NCI-H2227 (cell line): ENCODE results near the gene MAPKAPK5.
"Not testable (repeated sequence)": the region's sequence is repeated elsewhere in the genome, so short reads cannot be mapped to it uniquely, and the experiment has no call there.

Experiments used
- DNase-seq: peaks from one replicate; lab custom pipeline; 2025; ENCODE audit not compliant: unreplicated experiment; lab: John Stamatoyannopoulos, UW

Gene MAPKAPK5

DNA sequence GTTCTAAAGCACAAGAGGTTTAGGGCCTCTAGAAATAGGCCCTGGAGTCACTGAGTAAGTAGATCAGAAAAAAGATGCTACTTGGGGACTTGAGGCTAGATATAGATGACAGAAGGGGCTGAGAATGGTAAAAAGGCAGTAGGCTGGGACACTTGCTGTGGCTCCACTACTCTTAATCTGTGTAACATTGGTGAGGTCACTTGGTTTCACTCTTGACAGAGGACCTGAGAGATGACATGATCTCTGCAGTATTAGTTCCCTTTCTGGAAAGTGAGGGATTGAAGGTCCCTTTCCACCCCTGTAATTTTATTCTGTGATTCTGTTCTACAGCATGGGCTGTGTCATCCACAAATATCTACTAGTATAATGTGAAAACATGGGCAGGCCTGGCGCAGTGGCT, 39.7 kb downstream of the MAPKAPK5 start:
- DNase-seq = no peak

DNA sequence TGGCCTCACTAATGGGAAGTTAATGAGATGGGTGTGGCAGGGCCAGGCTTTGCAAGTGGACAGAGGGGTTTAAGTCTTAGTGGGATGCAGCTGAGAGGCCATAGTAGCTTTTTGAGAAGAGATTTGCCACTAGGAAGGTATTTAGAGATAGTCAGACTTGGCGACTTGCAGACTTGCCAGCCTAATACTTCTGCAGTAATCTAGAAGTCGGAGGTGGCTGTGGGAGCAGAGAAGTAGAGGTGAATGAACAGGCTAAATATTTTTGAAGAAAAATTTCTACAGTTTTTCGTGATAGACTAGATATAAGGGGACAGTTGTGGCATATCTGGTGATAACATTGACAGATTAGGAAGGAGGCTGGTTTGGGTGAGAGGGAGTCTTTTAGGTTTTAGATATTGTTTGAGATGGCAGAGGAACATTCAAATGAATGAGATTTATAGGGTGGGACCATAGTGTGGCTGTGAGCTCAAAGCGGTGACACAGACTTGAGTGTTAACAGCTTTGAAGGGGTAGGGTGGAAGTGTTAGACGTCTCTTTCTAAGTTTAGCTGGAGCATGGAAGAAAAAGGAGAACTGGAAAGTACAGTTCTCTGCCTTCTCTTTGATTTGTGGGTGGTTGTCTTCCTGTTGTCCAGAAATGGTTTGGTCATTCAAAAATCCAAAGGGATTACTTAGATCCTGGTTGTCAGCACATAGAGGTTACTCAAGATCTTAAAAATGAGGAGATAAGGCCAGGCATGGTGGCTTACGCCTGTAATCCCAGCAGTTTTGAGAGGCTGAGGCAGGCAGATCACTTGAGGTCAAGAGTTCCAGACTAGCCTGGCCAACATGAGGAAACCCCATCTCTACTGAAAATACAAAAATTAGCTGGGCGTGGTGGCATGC, 44.9 kb downstream of the MAPKAPK5 start:
- no peak for DNase-seq

DNA sequence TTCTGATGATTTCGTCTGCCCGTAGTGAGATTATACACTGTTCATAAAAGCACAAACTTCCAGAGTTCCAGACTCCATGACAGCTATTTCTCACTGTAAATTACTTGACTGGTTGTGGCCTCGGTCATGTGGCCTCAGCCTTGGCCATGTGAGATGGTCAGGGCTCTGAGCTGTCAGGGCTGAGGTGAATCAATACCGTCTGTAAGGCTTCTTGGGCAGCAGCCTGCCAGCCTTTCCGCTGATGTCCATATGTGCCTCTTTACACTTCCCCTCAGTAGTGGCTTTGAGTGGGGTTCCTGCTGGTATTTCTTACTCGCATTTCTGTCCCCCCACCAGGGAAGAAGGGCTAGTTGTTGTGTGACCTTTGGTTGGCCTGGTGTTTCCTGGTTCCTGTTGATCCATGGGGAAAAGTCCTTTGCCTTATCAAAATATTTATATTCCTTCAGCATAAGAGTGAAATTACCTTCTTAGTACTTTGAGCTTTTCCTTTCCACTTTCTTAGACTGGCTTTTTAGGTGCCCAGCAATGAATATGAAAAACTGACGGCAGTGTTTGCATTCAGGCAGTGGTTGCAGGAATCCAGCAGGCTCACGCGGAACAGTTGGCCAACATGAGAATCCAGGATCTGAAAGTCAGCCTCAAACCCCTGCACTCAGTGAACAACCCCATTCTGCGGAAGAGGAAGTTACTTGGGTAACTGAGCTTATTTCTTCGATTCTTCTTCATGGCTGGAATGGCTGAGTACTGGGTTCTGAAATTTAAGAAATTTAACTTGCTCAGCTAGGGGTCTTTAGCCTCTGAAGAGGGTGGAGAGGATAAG, 46.1 kb downstream of the MAPKAPK5 start:
- DNase-seq = no peak

DNA sequence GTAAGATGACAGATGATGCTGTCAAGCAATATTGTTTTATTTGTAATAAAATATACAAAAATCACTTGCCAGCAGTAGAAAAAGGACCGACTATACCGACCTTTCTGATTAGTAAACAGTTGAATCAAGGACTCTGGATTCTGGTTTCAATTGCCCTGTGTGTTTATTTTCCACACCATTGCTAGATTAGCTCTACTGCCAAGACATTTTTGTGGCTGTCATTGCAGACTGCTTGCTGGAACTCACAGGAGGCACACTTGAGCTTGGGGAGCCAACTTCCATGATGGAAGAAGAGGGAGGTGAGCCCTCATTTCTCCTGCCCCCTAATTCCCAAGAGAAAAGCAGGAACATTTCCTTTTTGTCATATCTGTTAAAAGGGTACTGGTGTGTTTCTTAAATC, 51.3 kb downstream of the MAPKAPK5 start:
- DNase-seq = no peak

DNA sequence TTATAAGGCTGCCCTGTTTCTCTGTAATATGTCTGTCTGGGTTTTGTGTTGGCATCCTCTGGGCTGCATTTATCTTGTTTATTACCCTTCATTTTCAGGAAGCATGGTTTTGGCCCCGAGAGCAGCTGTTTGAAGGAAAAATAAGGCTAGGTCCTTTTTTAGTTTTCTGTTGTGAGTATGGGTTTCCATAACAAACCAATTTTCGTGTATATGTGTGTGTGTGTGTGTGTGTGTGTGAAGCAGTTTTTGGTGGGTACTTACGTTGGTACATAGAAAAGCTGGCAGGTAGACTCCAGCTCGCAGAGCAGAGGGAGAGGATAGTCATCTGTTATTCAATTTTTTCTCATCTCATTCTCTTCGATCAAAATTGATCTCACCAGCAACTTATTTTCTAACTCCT, 52.5 kb downstream of the MAPKAPK5 start:
- DNase-seq = no peak

DNA sequence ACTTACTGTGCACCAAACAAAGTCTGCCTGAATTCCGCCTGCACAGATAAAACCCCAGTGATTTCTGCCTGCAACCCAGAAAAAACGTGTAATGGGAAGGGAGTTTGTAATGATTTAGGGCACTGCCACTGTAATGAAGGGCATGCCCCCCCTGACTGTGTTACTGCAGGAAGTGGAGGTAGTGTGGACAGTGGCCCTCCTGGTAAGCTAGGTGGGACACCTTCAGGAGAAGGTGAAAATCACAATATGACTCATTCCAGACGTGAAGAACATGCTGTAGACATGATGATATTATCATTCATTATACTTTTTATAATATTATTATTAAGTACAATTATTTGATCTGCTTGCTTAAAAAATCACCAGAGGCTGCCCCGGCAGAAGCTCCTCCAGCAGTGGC, 59.2 kb downstream of the MAPKAPK5 start:
- DNase-seq = no peak

DNA sequence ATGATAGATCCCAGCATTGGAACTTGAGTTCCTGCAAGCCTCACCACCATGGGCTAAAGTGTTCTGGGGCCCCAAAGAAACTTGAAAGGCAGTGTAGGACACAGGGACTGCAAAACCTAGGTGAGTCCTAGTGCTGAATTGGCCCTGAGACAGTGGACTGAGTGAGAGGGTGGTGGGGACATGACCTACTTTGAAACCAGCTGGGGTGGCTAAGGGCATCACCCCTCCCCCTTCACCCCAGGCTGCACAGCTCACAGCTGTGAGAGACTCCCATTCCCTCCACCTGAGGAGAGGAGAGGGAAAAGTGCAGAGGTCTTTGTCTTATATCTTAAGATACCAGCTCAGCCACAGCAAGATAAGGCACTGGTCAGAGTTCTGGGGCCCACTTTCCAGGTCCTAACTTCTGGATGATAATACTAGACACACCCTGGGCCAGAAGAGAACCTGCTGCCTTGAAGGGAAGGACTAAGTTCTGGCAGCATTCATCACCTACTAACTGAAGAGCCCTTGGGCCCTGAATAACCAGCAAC, 62.5 kb downstream of the MAPKAPK5 start:
- no peak for DNase-seq

DNA sequence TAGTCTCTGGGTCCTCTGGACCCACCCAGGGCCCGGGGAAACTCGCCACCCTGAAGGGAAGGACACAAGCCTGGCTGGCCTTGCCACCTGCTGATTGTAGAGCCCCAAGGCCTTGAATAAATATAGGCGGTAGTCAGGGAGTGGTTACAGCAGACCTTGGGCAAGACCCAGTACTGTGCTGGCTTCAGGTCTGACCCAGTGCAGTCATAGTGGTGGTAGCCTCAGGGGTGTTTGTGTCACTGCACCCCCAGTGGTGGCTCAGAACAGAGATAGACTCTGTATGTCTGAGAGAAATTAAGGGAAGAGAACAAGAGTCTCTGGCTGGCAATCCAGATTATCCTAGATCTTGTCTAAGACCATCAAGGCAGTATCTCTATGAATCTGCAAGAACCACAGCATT, 63.5 kb downstream of the MAPKAPK5 start:
- DNase-seq = no peak

DNA sequence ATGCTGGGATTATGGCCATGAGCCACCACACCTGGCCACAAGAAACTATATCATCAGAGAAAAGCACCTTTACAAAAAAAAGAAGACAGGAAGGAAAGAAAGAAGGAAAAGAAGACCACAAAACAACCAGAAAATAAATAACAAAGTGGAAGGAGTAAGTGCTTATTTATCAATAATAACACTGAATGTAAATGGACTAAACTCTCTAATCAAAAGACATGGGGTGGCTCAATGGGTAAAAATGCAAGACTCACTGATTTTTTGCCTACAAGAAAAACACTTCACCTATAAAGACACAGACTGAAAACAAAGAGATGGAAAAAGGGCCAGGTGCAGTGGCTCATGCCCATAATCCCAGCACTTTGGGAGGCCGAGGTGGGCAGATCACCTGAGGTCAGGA, 65.7 kb downstream of the MAPKAPK5 start:
- no peak for DNase-seq

DNA sequence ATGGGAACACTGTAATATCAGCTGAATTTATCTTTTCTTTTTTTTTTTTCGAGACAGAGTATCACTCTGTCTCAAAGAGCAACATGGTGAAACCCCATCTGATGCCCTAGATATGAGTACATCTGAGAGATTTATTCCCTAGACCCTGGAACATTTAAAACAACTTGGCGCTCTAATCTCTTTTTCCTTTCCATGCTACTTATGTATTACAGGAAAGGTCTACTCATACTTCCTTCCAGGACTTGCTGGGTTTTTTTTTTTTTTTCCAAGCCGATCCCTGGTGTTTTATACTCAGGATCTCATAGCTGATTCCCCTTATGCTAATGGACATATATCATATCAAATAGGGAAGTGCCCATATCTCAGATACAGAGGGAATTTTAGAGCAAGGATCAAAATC, 83.1 kb downstream of the MAPKAPK5 start:
- DNase-seq = no peak

DNA sequence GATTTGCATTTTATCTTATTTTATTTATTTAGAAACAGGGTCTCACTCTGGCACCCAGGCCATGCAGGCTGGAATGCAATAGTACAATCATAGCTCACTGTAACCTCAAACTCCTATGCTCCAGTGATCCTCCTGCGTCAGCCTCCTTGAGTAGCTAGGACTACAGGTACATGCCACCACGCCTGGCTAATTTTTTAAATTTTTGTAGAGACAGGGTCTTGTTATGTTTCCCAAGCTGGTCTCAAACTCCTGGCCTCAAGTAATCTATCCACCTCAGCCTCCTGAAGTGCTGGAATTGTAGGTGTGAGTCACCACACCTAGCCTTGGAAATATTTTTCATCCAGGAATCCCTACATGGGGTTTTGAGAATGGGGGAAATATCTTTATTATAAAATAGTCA, 84.6 kb downstream of the MAPKAPK5 start:
- no peak for DNase-seq

DNA sequence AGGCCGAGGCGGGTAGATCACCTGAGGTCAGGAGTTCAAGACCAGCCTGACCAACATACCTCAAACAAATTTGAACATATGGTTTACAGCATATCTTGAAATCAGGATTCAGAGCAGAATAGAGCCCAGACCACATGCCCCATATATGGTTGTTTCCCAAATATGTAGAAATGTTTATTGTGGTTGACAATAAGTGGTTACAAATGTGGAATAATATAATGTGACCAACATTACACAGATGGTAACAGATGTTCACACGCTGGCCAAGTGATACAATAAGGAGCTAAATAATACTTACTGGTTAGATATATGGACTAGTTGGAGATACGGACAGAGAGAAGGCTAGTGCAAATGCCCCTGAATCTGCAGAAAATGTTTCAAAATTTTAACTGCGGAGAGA, 85.3 kb downstream of the MAPKAPK5 start:
- no peak for DNase-seq

DNA sequence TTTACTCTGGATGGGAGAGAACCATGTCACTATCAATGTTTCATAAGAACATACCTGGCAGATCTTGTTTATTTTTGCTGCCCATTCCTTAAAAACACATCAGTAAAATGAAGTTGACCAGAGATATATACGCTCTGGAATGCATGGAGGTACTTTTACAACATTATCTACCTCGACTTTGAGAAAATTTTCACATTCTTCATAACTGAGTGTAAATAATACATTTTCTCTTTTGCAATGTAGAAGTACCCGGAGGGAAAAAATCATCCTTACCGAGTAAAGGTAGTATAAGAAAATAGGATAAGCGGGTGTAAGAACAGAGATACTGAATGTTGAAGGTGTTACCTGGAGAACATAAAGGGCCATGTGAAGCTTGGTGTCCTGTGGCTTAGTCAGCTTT, 90.2 kb downstream of the MAPKAPK5 start:
- DNase-seq = no peak

DNA sequence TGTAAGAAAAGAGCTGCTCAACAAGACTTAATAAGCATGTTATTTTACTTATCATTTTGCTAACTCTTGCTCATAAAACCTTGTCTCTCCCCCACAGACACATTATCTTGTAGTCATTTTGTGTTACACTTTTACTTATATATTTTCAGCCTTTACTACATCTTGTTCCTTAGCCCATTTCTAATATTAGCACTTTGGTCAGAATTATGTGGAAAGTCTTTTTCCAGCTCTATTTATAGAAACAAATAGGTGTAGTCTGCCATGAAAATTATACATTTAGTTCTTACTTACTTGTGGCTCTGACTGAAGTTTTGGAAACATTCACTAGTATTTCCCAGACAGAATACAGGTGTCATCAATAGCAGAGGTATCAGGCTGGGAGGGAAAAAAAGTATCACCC, 94.8 kb downstream of the MAPKAPK5 start:
- DNase-seq = no peak

DNA sequence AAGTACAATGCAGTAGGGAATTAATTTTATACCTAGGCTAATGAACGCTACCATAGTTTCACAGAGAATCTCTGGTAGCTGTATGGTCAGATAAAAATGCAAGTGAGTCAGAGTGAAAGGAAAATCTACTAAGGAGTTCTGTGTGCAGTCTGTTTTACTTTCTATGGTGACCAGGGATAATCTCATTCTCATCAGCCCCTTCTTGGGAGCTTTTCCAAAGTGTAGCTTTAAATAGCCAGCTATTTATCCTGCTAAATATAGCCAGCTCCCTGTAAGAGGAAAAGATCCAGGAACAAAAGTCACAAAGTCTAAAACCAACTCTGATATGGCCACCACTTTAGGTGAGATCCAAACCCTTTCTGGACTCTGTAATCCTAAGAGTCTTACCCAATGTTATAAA, 95.4 kb downstream of the MAPKAPK5 start:
- DNase-seq = no peak

DNA sequence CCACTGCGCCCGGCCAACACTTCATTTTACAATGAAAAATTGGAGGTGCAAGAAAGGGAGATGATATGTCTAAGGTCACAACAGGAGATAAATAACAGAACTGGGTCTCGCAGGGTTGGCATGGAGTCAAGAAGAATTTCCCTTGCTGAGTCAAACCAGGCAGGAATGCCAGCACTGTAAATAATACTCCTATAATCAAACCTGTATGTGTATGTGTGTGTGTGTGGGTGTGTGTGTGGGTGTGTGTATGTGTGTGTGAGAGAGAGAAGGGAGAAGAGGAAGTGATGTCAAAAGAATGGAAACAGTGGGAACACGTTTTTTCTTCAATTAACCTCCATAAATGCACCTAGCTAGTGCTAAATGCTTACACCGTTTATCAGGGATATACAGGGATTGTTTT, 100.5 kb downstream of the MAPKAPK5 start:
- DNase-seq = peak; percentile 6

DNA sequence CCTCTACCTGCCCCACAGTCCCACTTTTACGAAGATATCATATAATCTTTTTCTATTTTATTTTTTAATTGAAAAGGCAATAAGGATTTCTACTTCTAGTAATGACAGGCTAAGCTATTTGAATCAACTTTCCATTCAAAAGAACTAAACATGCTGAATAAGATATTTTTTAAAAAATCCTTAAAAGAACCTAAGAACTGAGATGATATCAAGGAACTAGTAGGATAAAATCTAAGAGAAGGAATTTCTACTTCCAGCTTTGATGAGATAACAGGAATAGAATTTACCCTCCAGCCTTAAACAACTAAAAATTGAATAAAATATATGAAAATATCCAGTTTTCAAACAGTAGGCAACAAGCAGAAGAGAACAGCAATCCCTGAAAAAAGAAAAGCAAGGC, 101.9 kb downstream of the MAPKAPK5 start:
- no peak for DNase-seq

DNA sequence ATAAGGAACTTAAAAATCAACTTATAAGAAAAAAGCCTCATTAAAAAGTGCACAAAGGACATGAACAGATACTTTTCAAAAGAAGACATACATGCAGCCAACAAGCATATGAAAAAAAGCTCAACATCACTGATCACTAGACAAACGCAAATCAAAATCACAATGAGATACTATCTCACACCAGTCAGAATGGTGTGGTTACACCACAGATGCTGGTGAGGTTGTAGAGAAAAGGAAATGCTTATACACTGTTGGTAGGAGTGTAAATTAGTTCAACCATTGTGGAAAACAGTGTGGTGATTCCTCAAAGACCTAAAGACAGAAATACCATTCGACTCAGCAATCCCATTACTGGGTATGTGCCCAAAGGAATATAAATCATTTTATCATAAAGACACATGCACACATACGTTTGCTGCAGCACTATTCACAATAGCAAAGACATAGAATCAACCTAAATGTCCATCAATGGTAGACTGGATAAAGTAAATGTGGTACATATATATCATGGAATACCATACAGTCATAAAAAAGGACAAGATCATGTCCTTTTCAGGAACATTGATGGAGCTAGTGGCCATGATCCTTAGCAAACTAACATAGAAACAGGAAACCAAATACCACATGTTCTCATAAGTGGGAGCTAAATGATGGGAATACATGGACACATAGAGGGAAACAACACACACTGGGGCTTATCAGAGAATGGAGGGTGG, 109.1 kb downstream of the MAPKAPK5 start:
- DNase-seq = not testable (repeated sequence)
